NCI-H524 (cell line): Measurements from ENCODE around the gene ITGB6.
"Not testable (repeated sequence)": the region's sequence is repeated elsewhere in the genome, so short reads cannot be mapped to it uniquely, and the experiment has no call there.

Source experiments
- DNase-seq, 2 experiments: peaks; one replicate each; lab custom pipeline; 2025; lab: John Stamatoyannopoulos, UW

ITGB6 gene

GRCh38 chr2:160181146-160181836 lies 18.8 kb downstream of the ITGB6 start:
- peak in 1 of 2 experiments; percentile 14 for DNase-seq

- DNase-seq = not testable (repeated sequence)
Measured at GRCh38 chr2:160180690-160181089, 19.4 kb downstream of the ITGB6 start.

- DNase-seq = no peak
Measured at GRCh38 chr2:160180172-160180571, 19.9 kb downstream of the ITGB6 start.

GRCh38 chr2:160175169-160176134 lies 24.6 kb downstream of the ITGB6 start:
- DNase-seq = no peak

- no peak for DNase-seq
Measured at GRCh38 chr2:160174322-160174721, 25.8 kb downstream of the ITGB6 start.

- DNase-seq = no peak
Measured at GRCh38 chr2:160169988-160170387, 30.1 kb downstream of the ITGB6 start.

- DNase-seq = no peak
Measured at GRCh38 chr2:160169471-160169870, 30.6 kb downstream of the ITGB6 start.

GRCh38 chr2:160168878-160169277 lies 31.2 kb downstream of the ITGB6 start:
- no peak for DNase-seq

- no peak for DNase-seq
Measured at GRCh38 chr2:160167089-160167740, 32.9 kb downstream of the ITGB6 start.

GRCh38 chr2:160165996-160166395 lies 34.1 kb downstream of the ITGB6 start:
- no peak for DNase-seq

- DNase-seq = no peak
Measured at GRCh38 chr2:160165081-160165480, 35.0 kb downstream of the ITGB6 start.

GRCh38 chr2:160157861-160158829 lies 41.9 kb downstream of the ITGB6 start:
- no peak for DNase-seq

GRCh38 chr2:160156665-160157064 lies 43.4 kb downstream of the ITGB6 start:
- DNase-seq = no peak

- DNase-seq = no peak
Measured at GRCh38 chr2:160156100-160156499, 44.0 kb downstream of the ITGB6 start.

GRCh38 chr2:160148419-160148818 lies 51.7 kb downstream of the ITGB6 start:
- DNase-seq = not testable (repeated sequence)

GRCh38 chr2:160145471-160145870 lies 54.6 kb downstream of the ITGB6 start:
- no peak for DNase-seq

- no peak for DNase-seq
Measured at GRCh38 chr2:160144280-160144990, 55.6 kb downstream of the ITGB6 start.

- DNase-seq = no peak
Measured at GRCh38 chr2:160142472-160142871, 57.6 kb downstream of the ITGB6 start.

GRCh38 chr2:160141912-160142311 lies 58.2 kb downstream of the ITGB6 start:
- DNase-seq = no peak

GRCh38 chr2:160141419-160141818 lies 58.7 kb downstream of the ITGB6 start:
- DNase-seq = no peak

- no peak for DNase-seq
Measured at GRCh38 chr2:160140471-160140870, 59.6 kb downstream of the ITGB6 start.
